ENCODE results near the gene GTF2H4. TPM values are rescaled to one million over a fixed set of nuclear protein-coding genes. Genes with fewer than 3 reads are reported as not detected.

Gene GTF2H4
- total and polyA plus RNA-seq, 8 donors: 29.5 to 59.5 (median 49.6) TPM

GRCh38 chr6:30875244-30876038, 32.6 kb upstream of the GTF2H4 start:
- ATAC-seq (no peak), DNase-seq (no peak)
- no peaks in the 10 kb centered on the region for H3K36me3 ChIP-seq
- H3K27ac ChIP-seq: no peak overlapping the region
- peaks cover 9 to 11% of the 10 kb centered on the region in 2 donors for H3K4me1 ChIP-seq
- no peak overlapping the region for H3K4me3 ChIP-seq
- TF ChIP-seq, protein P1, sequence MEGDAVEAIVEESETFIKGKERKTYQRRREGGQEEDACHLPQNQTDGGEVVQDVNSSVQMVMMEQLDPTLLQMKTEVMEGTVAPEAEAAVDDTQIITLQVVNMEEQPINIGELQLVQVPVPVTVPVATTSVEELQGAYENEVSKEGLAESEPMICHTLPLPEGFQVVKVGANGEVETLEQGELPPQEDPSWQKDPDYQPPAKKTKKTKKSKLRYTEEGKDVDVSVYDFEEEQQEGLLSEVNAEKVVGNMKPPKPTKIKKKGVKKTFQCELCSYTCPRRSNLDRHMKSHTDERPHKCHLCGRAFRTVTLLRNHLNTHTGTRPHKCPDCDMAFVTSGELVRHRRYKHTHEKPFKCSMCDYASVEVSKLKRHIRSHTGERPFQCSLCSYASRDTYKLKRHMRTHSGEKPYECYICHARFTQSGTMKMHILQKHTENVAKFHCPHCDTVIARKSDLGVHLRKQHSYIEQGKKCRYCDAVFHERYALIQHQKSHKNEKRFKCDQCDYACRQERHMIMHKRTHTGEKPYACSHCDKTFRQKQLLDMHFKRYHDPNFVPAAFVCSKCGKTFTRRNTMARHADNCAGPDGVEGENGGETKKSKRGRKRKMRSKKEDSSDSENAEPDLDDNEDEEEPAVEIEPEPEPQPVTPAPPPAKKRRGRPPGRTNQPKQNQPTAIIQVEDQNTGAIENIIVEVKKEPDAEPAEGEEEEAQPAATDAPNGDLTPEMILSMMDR (IDR thresholded peaks at IDR 0.05): no peak
- H3K27me3 ChIP-seq: no peaks in the 10 kb centered on the region
- peaks cover 0 to 13% of the 10 kb centered on the region in 2 donors for H3K9me3 ChIP-seq
- intact Hi-C loops (cut with DNase I): loop anchor here in 1 of 2 donors (5.0 to 10.0 kb wide), 2 partner anchors 43 to 141 kb away; no protein-coding TSS in a partner anchor

DNA sequence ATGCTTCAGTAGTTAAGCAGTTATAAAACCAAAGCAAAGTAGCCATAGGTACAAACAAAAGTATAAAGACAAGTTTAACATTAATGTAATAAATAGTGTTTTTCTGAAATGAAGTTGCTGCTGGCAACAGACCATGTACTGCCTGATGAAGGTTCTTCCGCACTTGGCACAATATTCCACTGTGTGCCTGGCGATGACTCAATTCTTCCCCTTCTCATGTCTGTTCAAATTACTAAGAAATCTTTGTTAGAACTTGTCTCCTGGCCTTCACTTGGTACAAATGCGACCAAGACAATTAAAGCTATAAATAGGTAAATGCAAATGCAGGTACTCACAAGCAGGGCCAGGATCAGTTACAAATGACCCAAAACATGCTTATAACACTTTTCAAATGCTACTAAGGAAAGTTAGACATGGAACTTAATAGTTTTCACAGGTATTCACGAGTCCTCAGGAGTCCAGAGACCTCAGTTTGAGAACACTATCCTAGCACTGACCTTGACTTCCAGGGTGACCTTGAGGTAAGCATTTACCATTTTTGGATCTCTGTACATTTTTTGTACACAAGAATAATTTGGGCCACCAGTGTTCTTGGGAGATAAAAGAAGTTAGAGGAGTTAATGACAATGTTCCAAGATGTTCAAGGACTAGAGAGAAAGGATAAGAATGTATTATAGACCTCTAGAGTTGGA, 31.8 kb upstream of the GTF2H4 start:
- DNase-seq (no peak), ATAC-seq (no peak)
- Histone ChIP-seq H3K36me3 (no peaks in the 10 kb centered on the region), H3K27ac (no peak overlapping the region), H3K4me1 (peaks cover 9 to 11% of the 10 kb centered on the region in 2 donors), H3K9me3 (peaks cover 0 to 9% of the 10 kb centered on the region in 2 donors), H3K4me3 (no peak overlapping the region), H3K27me3 (no peaks in the 10 kb centered on the region)
- intact Hi-C loops (cut with DNase I): loop anchor here in 1 of 2 donors (5.0 to 10.0 kb wide), 2 partner anchors 44 to 141 kb away; no protein-coding TSS in a partner anchor
- TF ChIP-seq, protein P1 (IDR thresholded peaks at IDR 0.05): no peak

- DNase-seq: peak; percentile 85 to 93 (median 90)
- peaks cover 17 to 19% of the 10 kb centered on the region in 2 donors for H3K4me1 ChIP-seq
- peak; percentile 92 for ATAC-seq
- no peaks in the 10 kb centered on the region for H3K9me3 ChIP-seq
- H3K27me3 ChIP-seq: peaks cover 0 to 5% of the 10 kb centered on the region in 2 donors
- peak overlapping the region; percentile 23 to 32 for H3K4me3 ChIP-seq
- H3K36me3 ChIP-seq: no peaks in the 10 kb centered on the region
- intact Hi-C loops (cut with DNase I): loop anchor here in 1 of 2 donors (5.0 to 10.0 kb wide), 2 partner anchors 45 to 143 kb away; no protein-coding TSS in a partner anchor
- H3K27ac ChIP-seq: peak overlapping the region; percentile 69 to 79
- TF ChIP-seq, protein P1 (IDR thresholded peaks at IDR 0.05): peak; percentile 85 to 86
These were observed 30.4 kb upstream of the GTF2H4 start for GRCh38 chr6:30877419-30878262.

DNA sequence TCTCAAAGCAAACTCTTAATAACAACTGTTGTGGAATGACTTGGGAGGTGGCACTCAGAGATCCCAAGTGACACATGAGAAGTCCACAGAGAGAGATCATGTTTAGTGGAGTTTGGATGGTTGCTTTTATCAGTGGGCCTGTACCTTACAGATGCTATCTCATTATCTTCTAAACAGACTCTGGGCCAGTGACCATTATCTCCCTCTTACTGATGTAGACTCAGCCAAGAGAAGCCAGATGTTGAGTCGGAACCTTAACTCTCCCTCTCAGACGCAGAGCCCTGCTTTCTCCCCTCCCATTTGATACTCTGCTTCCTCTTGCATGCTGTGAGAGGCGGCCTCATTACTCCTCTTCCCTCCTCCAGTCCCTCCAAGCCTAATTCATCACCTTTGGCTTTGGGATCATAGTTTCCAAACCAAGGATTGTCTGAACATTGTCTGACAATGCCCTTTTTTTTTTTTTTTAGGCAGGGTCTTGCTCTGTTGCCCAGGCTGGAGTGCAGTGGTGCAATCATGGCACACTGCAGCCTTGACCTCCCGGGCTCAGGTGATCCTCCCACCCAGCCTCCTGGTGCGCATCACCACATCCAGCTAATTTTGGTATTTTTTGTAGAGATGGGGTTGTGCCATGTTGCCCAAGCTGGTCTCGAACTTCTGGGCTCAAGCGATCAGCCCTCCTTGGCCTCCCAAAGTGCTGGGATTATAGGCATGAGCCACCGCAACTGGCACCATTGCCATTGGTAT, 28.2 kb upstream of the GTF2H4 start:
- DNase-seq (no peak), ATAC-seq (no peak)
- Histone ChIP-seq H3K27ac (no peak overlapping the region), H3K9me3 (no peaks in the 10 kb centered on the region), H3K4me1 (peaks cover 20 to 28% of the 10 kb centered on the region in 2 donors), H3K36me3 (no peaks in the 10 kb centered on the region), H3K27me3 (peaks cover 0 to 27% of the 10 kb centered on the region in 2 donors), H3K4me3 (no peak overlapping the region)
- TF ChIP-seq, protein P1 (IDR thresholded peaks at IDR 0.05): no peak
- intact Hi-C loops (cut with DNase I): loop anchor here in 1 of 2 donors (5.0 to 10.0 kb wide), 2 partner anchors 48 to 145 kb away; no protein-coding TSS in a partner anchor
